Measurements from ENCODE around the gene CLN6. TPM values are rescaled to one million over a fixed set of nuclear protein-coding genes. Genes with fewer than 3 reads are reported as not detected.
A peak's percentile ranks its signal among the peaks of the same experiment; 100 is the strongest.
"Not testable (repeated sequence)": the region's sequence is repeated elsewhere in the genome, so short reads cannot be mapped to it uniquely, and the experiment has no call there.

The CLN6 gene
- total RNA-seq, 1 donor from 2014 or later: 29.0 TPM

- Histone ChIP-seq H3K27me3 (ENCODE audit: control insufficient read depth, insufficient read depth, low read length) (no peaks in the 10 kb centered on the region), H3K36me3 (ENCODE audit: control insufficient read depth, insufficient read depth, low read length) (no peaks in the 10 kb centered on the region), H3K4me3 (ENCODE audit: low read depth, low read length) (peak overlapping the region; percentile 81)
- no peak for DNase-seq (ENCODE audit: low read depth)
- TF ChIP-seq CTCF (IDR thresholded peaks at IDR 0.05; ENCODE audit: insufficient read depth, low read length, poor library complexity, severe bottlenecking): no peak
These were observed 550 bp downstream of the CLN6 start for GRCh38 chr15:68228971-68229385.

GRCh38 chr15:68228143-68228970, 1.2 kb downstream of the CLN6 start:
- DNase-seq (ENCODE audit: low read depth): no peak
- no peak for TF ChIP-seq CTCF (IDR thresholded peaks at IDR 0.05; ENCODE audit: insufficient read depth, low read length, poor library complexity, severe bottlenecking)

GRCh38 chr15:68227643-68228142, 1.8 kb downstream of the CLN6 start:
- no peak for DNase-seq (ENCODE audit: low read depth)
- no peak for TF ChIP-seq CTCF (IDR thresholded peaks at IDR 0.05; ENCODE audit: insufficient read depth, low read length, poor library complexity, severe bottlenecking)
- Histone ChIP-seq H3K27me3 (ENCODE audit: control insufficient read depth, insufficient read depth, low read length) (no peaks in the 10 kb centered on the region), H3K4me3 (ENCODE audit: low read depth, low read length) (no peak overlapping the region), H3K36me3 (ENCODE audit: control insufficient read depth, insufficient read depth, low read length) (no peaks in the 10 kb centered on the region)

More at GRCh38 chr15:68228143-68228970, 1.2 kb downstream of the CLN6 start:
- Histone ChIP-seq H3K36me3 (ENCODE audit: control insufficient read depth, insufficient read depth, low read length) (no peaks in the 10 kb centered on the region), H3K27me3 (ENCODE audit: control insufficient read depth, insufficient read depth, low read length) (no peaks in the 10 kb centered on the region), H3K4me3 (ENCODE audit: low read depth, low read length) (peak overlapping the region; percentile 81)

- not testable (repeated sequence) for H3K36me3 ChIP-seq (ENCODE audit: control insufficient read depth, insufficient read depth, low read length); DNase-seq (ENCODE audit: low read depth); H3K4me3 ChIP-seq (ENCODE audit: low read depth, low read length); H3K27me3 ChIP-seq (ENCODE audit: control insufficient read depth, insufficient read depth, low read length)
These were observed 4.1 kb downstream of the CLN6 start for GRCh38 chr15:68225442-68225841.

- no peak for TF ChIP-seq CTCF (IDR thresholded peaks at IDR 0.05; ENCODE audit: insufficient read depth, low read length, poor library complexity, severe bottlenecking)
- DNase-seq (ENCODE audit: low read depth): no peak
- H3K4me3 ChIP-seq (ENCODE audit: low read depth, low read length): no peak overlapping the region
- no peaks in the 10 kb centered on the region for H3K27me3 ChIP-seq (ENCODE audit: control insufficient read depth, insufficient read depth, low read length)
- H3K36me3 ChIP-seq (ENCODE audit: control insufficient read depth, insufficient read depth, low read length): no peaks in the 10 kb centered on the region
These were observed 4.8 kb downstream of the CLN6 start for GRCh38 chr15:68224546-68225250.

- DNase-seq (ENCODE audit: low read depth): no peak
- TF ChIP-seq CTCF (IDR thresholded peaks at IDR 0.05; ENCODE audit: insufficient read depth, low read length, poor library complexity, severe bottlenecking): no peak
These were observed 5.4 kb downstream of the CLN6 start for GRCh38 chr15:68224108-68224507.

More at GRCh38 chr15:68224108-68224507, 5.4 kb downstream of the CLN6 start:
- Histone ChIP-seq H3K4me3 (ENCODE audit: low read depth, low read length) (no peak overlapping the region), H3K36me3 (ENCODE audit: control insufficient read depth, insufficient read depth, low read length) (no peaks in the 10 kb centered on the region), H3K27me3 (ENCODE audit: control insufficient read depth, insufficient read depth, low read length) (no peaks in the 10 kb centered on the region)
